WI38 (cell line): ENCODE measurements around the gene MAML3.
A peak's percentile ranks its signal among the peaks of the same experiment; 100 is the strongest.

Experiments
- H3K4me3 ChIP-seq: 2 replicates; pipeline ENCODE4 v1.5.1; 2011; ENCODE audit warnings: low read depth, mild to moderate bottlenecking, control low read depth, low read length
- TF ChIP-seq, protein P1 (sequence below): IDR thresholded peaks from 2 replicates; pipeline ENCODE4 v1.5.1; 2012; ENCODE audit warnings: low read depth, mild to moderate bottlenecking, control low read depth, low read length

MAML3 gene

DNA sequence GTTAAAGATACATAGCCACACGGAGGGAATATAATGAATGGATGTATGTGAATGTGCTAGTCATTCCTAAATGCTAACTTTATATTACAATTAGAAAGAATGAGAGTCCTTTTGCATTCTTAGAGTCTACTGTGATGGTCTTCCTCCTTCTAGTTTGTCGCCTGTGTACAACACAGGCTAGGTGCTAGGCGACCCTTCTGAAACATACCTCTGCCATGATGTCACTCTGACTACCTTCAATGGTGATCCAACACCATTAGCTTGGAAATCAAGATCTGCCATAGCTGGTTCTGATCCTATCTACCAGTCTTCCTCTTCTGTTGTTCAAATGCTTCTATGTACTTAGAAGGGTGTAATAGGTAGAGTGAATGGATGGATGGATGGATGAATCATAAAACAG lies 337.1 kb downstream of the MAML3 start:
- no peak overlapping the region for H3K4me3 ChIP-seq
- TF ChIP-seq, protein P1, sequence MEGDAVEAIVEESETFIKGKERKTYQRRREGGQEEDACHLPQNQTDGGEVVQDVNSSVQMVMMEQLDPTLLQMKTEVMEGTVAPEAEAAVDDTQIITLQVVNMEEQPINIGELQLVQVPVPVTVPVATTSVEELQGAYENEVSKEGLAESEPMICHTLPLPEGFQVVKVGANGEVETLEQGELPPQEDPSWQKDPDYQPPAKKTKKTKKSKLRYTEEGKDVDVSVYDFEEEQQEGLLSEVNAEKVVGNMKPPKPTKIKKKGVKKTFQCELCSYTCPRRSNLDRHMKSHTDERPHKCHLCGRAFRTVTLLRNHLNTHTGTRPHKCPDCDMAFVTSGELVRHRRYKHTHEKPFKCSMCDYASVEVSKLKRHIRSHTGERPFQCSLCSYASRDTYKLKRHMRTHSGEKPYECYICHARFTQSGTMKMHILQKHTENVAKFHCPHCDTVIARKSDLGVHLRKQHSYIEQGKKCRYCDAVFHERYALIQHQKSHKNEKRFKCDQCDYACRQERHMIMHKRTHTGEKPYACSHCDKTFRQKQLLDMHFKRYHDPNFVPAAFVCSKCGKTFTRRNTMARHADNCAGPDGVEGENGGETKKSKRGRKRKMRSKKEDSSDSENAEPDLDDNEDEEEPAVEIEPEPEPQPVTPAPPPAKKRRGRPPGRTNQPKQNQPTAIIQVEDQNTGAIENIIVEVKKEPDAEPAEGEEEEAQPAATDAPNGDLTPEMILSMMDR = no peak

- H3K4me3 ChIP-seq = peak overlapping the region; percentile 55
- TF ChIP-seq, protein P1 = no peak
Measured at GRCh38 chr4:139815778-139816601, 338.0 kb downstream of the MAML3 start.

- H3K4me3 ChIP-seq = no peak overlapping the region
- TF ChIP-seq, protein P1 = no peak
Measured at GRCh38 chr4:139814323-139815015, 339.5 kb downstream of the MAML3 start.

DNA sequence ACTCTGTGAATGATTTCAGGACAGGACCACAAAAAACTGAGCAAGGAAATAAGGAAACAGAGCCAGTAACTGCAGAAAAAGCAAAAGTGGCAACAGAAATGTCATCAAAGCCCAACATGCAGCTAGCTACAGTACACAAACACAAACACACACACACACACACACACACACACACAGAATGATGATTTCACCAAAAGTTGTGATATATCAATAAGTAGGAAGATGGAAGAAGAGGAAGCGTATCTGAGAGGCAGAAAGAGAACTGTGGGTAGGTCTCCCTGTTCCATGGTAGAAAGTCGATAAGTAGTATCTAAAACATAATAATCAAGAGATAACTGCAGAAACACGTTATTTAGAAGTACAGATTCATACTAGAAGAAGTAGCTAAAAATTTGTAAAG lies 340.1 kb downstream of the MAML3 start:
- no peak overlapping the region for H3K4me3 ChIP-seq
- TF ChIP-seq, protein P1 = no peak

- TF ChIP-seq, protein P1 = no peak
- no peak overlapping the region for H3K4me3 ChIP-seq
Measured at GRCh38 chr4:139810710-139811109, 343.3 kb downstream of the MAML3 start.

DNA sequence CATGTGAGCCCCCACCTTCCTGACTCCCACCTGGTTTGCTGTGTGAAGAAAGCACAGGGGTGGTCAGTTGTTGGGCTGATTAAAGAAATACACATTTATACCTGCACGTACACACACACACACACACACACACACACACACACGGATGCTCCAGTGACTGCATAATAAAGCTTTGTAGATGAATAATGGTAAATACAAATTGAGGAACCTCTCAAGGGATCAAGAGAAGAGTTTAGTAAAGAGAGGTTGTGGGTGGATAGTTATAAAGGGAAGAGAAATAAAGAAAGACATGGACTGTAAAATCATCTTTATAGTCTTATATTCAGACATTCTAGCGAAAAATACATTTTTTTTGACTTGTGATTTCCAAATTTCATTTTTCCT lies 344.2 kb downstream of the MAML3 start:
- H3K4me3 ChIP-seq = no peak overlapping the region
- TF ChIP-seq, protein P1 = no peak
